Dedifferentiated amniotic fluid mesenchymal stem cell (primary cell): ENCODE data around the gene LYRM1.

ENCODE experiments used
- DNase-seq: peaks from one replicate; pipeline ENCODE4 v3.0.0-alpha.2; 2016; ENCODE audit errors: extremely low spot score

The LYRM1 gene

DNA sequence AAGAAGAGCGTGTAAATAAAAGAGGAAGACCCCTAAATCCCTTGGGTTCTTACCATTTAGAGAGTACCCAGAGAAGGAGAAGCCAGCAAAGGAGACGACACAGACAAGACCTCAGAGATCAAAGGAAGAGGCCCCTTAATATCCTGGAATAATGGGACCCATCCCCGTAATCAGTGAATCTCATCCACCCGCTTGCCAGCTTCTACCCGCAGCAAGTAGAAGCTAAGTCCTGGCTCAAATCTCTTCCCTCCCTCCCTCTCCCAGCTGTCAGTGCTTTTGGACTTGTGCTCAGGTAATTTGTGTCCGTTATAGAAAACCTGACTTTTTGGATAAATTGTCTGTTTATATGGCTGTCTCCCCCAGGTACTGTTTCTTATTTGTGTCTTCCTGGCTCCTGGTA lies 1.9 kb downstream of the LYRM1 start:
- DNase-seq, result no peak

DNA sequence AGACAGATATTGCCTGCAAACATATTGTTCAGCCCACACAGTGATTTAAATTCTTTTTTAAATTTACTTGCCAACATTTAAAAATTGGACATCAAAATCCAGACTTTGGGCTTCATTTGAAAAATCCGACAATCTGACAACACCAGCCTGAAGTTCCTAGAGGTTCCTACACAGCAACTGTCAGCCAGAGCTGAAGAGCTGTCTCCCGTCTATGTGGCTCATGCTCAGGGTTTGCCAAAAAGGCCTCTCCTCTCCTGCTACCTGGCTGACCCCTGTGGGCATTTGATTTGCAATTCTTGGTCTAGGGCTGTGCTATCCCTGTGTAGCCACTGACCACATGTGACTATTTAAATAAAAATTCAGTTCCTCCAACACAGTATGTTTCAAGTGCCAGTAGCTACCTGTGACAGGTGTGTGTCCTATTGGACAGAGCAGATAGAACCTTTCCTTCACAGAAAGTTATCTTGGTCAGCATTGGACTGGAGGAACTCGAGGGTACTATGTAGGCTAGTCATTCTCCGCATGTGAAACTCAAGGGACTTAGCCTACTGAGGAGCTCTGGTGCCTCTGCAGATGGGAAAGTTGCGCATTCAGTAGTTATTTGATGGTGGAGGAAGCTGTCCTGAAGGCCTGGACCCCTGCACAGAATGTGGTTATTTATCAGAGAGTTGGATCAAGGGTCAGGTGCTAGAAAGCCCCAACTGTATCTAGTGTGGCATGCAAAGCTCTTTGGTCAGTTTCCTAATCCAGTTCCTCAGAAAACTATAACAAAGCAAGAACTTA lies 2.7 kb downstream of the LYRM1 start:
- no peak for DNase-seq

DNA sequence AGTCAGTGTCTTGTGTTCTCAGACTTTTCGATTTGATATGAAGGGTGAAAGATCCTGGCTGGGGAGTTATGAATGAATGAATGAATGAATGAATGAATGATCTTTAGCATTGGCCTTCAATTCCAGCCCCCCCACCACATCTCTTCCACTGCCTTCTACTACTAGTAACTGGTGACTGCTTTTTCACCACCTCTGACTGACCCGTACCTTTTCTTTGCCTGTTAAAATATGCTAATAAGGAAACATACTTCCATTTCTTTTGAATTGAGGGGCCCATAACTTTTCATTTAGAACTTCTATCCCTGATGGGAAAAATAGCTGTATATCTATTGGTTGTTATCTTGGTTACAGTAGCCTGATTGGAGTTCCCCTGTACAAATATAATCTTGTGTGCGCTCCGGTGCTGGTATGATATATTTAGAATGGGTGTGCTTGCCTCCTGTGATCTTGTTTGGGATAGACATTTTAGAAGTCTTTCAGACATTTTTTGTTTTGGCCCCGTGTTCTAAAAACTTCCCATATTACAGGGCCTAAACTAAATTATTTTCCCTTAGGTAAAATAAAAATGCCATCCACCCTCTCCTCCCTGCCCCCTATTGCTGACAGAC lies 3.4 kb downstream of the LYRM1 start:
- DNase-seq, result no peak

DNA sequence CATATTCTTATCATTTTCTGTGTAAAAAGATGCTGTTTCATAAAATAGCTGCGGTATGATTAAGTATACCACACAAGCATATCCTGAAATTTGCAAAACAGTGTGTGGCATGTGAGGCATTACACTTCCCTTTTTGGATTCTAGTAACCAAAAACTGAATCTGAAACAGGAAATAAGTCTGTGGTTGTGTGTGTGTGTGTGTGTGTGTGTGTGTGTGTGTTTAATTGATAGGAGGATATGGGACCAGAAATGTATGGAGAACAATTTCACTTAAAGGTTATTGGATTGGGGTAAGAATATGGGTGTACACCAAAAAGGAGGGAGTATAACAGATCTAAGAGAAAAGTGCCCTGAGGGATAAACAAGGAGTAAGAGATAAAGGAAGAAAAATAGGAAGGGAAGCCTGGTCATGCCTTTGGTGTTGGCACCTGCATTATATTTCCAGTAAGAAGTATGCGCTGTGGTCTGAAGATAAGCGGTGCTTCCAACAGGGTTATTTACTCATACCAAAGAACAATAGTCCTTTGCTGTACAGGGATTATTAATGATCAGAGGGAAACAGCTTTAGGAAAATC lies 4.0 kb downstream of the LYRM1 start:
- peak; percentile 16 for DNase-seq

DNA sequence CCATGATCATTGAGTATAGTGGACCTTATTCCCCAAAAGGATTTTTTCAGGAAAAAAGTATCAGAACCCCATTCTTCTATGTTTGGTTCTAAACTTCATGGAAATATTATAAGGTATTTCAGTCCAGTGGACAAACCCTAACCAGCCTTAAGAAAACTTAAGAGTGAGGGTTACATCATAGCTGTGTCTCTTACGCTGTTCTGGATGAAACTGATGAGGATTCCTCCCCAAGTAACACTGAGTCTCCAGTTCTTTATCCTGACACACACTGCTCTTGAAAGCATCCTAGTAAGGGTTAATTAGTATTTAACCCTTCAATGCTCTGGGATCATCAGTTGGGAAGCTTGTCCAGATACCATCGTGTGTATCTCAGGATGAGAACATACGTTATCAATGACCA lies 5.0 kb downstream of the LYRM1 start:
- DNase-seq, result no peak

DNA sequence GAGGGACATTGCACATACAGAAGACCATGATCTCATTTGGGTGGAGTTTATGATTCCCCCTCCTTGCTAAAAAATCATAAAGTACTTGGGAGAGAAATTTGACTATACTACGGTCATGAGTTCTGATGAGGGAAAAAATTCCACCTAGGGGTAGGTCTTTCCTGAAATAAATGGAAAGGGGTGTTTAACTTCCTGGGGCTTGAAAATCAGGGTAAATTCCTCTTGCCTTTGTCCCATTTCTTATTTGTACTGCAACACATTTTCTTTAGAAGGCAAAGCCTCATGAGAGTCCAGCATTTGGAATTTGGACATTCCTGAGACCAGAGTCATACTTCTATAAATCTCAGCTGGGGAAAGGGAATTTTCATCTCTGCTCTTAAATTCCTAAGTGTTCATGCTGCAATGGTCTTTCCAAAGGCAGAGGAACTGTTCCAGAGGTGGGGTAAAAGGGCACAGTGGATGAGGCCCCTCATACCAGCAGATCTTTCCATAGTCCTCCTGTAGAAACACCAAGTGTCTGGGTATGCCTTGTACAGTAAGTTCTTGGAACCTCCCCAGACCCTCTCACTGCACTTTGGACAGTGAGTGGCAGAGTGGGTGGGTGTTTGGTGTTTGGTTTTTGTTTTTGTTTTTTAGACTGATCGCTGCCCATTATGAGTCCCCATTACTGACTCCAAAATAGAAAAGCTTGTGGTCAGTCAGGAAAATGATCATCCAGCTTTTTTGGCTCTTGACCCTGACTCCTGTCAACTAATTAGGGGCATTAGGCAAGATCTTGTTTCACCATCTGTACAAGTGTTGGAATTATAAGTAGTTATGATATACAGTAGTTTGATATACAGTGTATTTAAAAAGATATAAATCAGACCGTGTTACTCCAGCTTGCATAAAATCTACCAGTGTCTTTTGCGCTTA lies 6.0 kb downstream of the LYRM1 start:
- peak; percentile 91 for DNase-seq

DNA sequence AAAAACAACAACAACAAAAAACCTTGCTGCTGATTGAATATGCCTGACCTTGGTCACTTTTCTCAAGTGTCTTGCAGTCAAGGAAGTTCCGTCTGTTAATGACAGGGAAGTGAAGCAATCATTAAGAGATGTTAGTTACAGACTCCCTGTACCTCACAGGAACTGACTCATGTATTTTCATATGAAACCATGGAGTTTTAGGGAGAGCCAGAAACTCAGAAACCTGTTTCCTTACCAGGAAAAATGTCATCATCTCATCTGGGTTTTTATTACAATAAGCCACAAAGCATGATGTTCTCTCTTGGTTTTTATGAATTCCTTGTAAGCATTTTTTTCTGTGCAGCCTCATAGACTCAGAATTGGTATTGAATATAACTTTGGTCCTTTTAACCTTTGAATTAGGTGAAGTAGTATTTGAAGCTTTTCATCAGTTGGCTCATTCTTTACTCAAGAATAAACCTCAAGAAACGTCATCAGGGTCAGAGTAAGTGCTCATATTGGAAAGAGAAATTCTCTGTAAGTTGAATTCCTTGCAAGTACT lies 10.3 kb downstream of the LYRM1 start:
- peak; percentile 80 for DNase-seq

DNA sequence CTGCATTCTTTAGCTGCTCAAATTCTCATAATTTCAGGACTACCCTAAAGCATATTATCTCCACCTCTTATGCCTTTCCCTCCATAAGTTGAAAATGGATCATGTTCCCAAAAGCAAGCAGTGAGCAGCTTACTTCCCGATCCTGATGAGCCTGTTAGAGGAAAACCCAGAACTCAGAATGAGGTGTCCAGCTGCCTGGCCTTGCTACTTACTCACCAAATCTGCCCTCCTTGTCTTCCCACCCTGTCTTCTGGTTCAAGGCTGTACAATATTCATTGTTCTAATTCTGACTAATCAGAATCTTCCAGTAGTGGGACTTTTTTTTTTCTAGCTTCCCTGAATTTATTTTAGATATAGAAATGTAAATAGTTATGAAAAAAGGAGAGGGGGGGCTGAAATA lies 10.8 kb downstream of the LYRM1 start:
- DNase-seq, result peak; percentile 17

DNA sequence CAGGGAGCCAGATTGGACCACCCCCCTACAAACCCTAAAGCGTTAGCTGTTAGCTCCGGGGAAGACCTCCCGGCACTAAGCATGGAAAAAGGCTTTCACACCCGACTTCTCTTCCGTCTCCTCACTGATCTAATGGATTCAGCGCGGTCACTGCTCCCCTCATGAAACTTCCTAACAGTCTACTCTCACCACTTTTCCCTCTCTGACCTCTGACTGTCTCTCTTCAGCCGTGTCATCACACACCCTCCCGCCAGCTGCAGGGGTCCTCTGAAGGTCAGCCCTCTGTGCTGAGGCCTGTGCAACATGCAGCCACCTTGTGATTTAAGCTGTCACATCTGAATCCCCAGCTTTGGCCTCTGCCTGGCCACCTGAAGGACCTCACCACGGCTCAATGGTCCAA lies 15.7 kb downstream of the LYRM1 start:
- DNase-seq, result no peak

DNA sequence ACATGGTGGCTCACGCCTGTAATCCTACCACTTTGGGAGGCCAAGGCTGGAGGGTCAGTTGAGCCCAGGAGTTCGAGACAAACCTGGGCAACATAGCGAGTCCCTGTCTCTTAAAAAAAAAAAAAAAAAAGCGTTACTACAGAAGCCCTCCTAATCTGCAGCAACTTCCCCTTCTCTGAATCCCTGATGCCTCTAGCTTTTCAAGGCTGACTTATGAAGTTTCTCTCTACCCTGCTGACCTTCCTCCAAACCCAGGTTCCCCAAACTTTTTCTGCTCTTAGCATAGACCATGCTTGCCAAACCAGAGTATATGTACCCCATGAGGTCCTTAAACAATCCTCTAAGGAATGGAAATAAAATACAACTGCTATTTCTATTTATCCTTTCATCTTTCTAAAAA lies 16.4 kb downstream of the LYRM1 start:
- DNase-seq, result no peak

DNA sequence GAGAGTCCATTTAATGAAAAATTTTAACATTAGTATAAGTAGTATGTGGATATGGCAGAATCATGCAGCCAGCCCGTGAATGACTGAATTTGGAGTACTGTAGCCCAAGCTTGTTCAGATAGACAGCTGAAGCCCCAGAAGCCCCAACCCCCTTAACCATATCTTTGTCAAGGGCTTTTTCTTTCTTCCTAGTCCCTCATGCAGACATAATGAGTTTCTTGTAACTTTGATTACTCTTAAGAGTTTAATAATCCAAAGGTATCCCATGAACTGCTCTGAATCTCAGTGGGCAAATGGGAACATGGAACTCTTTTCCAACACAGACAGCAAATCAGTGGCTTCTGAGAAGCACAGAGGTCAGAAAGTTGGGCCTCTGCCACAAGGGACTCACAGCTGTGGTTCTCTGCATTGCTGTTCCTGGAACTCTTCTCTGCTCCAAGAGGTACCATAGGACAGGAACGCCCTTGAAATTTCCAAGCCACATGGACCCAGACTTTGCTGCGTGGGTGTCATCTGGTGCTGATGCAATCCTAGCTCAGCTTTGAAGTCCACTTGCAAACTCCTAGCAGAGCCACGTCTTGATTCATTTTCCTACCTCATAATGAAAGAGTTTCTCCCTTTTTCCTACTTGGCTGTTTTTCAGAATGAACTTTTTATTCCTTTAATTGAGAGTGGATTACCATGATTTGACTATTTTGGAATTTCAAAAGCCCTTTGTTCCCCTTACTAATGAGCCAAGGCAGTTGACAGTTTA lies 18.1 kb downstream of the LYRM1 start:
- peak; percentile 50 for DNase-seq

DNA sequence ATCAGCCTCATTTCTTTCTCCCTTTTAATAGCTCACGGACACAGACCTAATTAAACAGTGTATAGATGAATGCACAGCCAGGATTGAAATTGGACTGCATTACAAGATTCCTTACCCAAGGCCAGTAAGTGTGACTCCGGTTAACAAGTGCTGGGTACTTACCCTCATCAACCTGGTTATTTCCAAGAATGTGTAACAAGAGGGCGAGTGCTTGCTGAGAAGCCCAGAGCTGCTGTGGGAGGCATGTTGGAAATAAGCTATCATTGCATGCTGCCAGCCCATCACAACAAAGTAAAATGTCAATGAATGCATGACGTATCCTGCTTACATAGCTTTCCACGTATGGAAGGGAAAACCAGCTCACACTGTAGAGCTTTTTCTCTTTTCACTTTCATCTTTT lies 19.5 kb downstream of the LYRM1 start:
- DNase-seq, result no peak

DNA sequence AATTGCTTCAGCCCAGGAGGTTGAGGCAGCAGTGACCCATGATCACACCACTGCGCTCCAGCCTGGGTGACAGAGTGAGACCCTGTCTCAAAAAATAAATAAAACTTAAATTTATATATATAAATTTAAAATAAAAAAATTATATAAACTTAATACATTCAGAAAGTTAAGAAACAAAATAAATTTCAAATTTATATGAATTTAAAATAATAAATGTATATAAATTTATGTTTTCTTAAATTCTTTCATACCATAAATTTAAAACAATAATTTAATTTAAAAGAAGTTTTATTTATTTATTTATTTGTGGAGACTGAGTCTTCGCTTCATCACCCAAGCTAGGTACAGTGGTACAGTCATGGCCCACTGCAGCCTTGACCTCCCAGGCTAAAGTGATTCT lies 20.2 kb downstream of the LYRM1 start:
- DNase-seq, result no peak

DNA sequence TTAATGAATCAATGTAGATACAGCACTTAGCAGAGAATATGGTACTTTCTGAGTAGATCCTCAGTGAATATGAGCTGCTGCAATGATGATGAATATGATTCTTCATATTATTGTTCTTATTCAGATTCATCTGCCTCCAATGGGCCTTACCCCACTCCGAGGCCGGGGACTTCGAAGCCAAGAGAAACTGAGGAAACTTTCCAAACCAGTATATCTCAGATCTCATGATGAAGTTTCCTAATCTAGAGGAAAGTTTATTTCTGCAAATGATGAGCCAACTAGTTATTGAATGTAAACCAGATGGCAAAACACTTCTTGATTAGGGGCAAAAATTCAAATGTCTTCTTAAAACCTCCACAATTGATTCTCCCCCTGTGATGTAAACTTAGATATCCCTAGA lies 23.3 kb downstream of the LYRM1 start:
- DNase-seq, result no peak

DNA sequence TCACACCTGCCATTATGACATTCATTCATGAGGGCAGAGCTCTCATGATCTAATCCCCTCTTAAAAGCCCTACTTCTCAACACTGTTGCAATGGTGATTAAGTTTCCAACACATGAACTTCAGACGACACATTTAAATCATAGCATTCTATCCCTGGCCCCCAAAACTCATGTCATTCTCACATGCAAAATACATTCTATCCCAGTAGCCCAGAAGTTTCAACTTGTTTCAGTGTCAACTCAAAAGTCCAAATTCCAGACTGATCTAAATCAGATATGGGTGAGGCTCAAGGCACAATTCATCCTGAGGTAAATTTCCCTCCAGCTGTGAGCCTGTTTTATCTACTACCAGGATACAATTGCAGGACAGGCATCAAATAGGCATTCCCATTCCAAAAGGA lies 25.2 kb downstream of the LYRM1 start:
- DNase-seq, result no peak

DNA sequence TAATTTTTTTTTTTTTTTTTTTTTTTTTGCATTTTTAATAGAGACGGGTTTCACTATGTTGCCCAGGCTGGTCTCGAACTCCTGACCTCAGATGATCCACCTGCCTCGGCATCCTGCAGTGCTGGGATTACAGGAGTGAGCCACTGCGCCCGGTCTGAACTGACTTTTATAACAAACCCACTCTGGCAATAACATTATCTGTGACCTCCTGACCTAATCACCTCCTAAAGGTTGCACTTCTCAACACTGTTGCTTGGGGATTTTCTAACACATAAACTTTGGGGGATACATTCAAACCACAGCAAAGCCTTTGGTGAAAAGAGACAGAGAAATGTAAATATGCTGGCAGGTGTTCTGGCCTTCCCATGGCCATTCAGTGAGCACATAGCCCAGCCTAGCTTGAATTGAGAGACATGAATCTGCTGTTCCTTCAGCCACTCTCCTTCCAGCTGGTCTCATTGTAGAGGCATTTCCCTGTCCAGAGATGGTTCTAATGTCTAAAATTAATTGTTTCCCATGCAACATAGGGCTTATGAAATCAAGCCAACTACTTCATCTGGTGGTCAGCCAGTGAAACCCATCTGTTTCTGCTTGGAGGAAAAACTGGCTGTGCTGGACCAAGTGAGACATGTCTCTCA lies 28.3 kb downstream of the LYRM1 start:
- DNase-seq, result no peak

DNA sequence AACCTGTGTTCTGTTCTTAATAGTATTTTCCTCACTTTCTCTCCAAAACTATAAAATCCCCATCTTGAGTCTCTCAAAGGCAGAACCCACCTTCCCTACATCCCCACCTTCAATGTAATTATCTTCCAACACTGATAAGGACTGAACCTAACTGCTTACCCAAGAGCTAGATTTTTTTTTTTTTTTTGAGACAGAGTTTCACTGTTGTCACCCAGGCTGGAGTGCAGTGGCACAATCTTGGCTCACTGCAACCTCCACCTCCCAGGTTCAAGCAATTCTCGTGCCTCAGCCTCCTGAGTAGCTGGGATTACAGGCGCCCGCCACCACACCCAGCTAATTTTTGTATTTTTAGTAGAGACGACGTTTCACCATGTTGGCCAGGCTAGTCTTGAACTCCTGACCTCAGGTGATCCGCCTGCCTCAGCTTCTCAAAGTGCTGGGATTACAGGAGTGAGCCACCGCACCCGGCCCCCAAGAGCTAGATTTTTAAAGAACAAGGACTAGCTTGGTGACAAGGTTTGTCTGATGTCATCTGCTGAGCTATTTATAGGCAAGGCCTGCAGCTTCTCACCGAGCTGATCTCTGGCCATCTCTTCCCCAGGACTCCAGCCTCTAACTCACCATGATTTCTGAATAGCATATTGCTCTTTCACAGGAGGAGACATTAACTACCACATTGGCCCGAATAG lies 29.2 kb downstream of the LYRM1 start:
- DNase-seq, result peak; percentile 28

DNA sequence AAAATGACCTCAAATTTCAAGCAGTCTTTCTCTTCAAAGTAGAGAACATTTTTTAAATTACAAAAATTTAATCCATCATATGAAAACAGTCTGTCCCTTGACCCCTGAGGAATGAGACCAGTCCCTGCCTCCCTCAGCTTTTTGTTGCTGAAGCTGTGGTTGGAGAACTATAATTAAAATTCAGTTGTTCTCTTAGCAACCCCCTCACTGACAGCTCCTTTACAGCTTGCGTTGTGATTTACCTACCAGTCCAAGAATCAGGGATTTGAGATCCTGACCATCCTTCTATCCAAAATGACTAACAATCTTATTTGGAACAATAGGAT lies 29.8 kb downstream of the LYRM1 start:
- DNase-seq, result no peak

DNA sequence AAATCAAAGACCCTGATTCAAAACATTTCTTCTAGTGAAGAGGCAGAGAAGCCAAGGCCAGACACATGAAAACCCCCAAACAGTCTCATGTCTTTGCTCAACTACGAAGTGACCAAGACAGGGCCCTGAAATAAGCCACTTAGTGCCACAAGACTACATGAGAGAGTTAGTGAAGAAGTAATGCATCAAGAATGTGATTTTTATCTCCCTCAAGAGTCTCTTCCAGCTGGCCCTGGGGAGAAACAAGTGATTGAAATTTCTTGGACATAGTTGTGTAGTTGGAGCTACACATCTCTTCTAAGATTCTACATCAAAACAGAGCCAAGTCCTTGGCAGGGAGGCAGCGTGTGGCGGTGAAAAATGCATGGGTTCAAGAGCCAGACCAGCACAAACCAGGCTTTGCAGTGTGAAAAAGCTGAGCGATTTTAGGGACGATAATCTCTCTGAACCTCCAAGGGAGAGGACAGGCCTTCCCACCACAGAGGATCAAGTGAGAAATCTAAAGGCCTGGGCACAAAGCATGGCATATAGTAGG lies 30.6 kb downstream of the LYRM1 start:
- no peak for DNase-seq

DNA sequence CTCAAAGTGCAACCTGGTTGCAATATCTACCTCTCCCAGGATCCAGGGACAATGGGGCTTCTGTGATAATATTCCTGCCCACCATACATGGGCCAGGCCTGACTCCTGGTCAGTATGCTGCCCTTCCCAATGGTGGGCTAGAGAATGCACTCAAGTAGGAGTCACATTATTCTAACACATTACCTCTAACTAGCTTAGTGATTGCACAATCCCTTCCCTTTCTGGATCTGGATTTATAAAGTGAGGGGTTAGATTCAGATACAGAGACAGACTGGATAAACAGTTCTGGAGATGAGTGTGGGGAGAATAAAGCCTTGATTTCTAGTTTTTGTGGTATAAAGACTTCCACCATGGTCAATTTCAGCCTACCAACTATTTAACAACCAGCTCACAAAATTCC lies 33.0 kb downstream of the LYRM1 start:
- DNase-seq, result no peak
